Activated T-helper 2 cell treated with anti-CD3 and anti-CD28 coated beads, Interferon-gamma antibody, Interleukin-2, Interleukin-4, amounts not matched to agents 10 μg/mL and 5 μg/mL and 100 μg/mL, durations not matched to agents 14 hours and 24 hours and 36 hours (primary cell): Measurements from ENCODE around the gene PRKCB. TPM values are rescaled to one million over a fixed set of nuclear protein-coding genes. Genes with fewer than 3 reads are reported as not detected.
"Not testable (repeated sequence)": the region's sequence is repeated elsewhere in the genome, so short reads cannot be mapped to it uniquely, and the experiment has no call there.

Experiments
- DNase-seq: peaks from one replicate; pipeline ENCODE4 v3.0.0; 2021; ENCODE audit warnings: low spot score
- H3K27ac Mint-ChIP-seq: one replicate; pipeline ENCODE4 v1.8.0; 2021; ENCODE audit warnings: mixed read lengths
- H3K27me3 Mint-ChIP-seq: one replicate; pipeline ENCODE4 v1.8.0; 2021; ENCODE audit warnings: low read depth, mixed read lengths
- H3K36me3 Mint-ChIP-seq: one replicate; pipeline ENCODE4 v1.8.0; 2021; ENCODE audit warnings: low read depth, mixed read lengths
- H3K4me1 Mint-ChIP-seq: one replicate; pipeline ENCODE4 v1.8.0; 2021; ENCODE audit warnings: low read depth, mixed read lengths
- H3K4me3 Mint-ChIP-seq: one replicate; pipeline ENCODE4 v1.8.0; 2021; ENCODE audit warnings: low read depth, mild to moderate bottlenecking, moderate library complexity, mixed read lengths
- H3K9me3 Mint-ChIP-seq: one replicate; pipeline ENCODE4 v1.8.0; 2021; ENCODE audit warnings: mixed read lengths
- intact Hi-C: fragments of 100-400 bp; cut with micrococcal nuclease; formaldehyde crosslinking; loops from one replicate; pipeline ENCODE4 v1.15.1; 2023
- total RNA-seq: library from RNA; stranded (reverse); gene quantifications from 2 replicates; pipeline ENCODE4 v1.2.3, GENCODE V29; 2022

PRKCB gene
- total RNA-seq, 1 donor from 2014 or later: 69.5 TPM

DNA sequence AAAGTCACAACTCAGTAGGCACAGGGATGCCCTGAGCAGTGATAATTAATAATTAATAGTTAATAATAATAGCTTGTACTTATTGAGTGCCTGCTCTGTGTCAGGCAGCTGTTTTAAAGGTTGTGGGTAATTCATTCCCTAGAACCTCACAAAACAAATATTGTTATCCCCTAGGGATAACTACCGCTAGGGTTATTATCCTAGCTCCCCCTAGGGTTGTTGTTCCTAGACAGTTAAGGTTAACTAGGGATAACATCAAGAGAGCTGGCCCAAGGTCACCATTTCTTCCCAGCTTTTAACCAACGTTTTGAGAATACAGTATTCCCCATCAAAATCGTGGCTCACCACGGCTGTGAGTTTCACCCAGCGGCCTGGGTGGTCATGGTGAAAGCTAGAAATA lies 180.1 kb downstream of the PRKCB start:
- no peak overlapping the region for H3K27ac Mint-ChIP-seq
- H3K27me3 Mint-ChIP-seq: no peaks in the 10 kb centered on the region
- no peaks in the 10 kb centered on the region for H3K9me3 Mint-ChIP-seq
- intact Hi-C loops: no loop called here
- DNase-seq: no peak
- H3K4me1 Mint-ChIP-seq: peaks cover 19% of the 10 kb centered on the region
- no peak overlapping the region for H3K4me3 Mint-ChIP-seq
- peaks cover 3% of the 10 kb centered on the region for H3K36me3 Mint-ChIP-seq

DNA sequence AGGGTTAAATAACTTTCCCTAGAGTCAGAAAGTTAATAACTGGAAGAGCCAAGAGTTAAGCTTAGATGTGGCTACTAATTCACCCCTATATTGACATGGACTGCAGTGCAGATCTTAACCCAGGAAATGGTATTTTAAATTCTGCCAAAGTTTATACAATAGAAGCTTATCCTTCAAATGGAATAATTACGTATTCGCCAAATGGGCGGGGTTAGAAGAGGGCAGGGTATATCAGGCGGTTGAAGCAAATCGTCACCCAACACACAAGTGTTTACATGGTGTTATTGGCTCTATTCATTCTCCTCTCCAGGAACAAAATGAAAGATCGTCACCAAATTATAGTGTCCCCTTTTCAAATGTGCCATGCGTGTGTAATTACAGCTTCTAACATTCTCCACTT lies 182.7 kb downstream of the PRKCB start:
- intact Hi-C loops: no loop called here
- Mint-ChIP-seq H3K4me3 (no peak overlapping the region), H3K27me3 (no peaks in the 10 kb centered on the region), H3K36me3 (peaks cover 11% of the 10 kb centered on the region), H3K9me3 (peaks cover 3% of the 10 kb centered on the region), H3K27ac (no peak overlapping the region), H3K4me1 (peaks cover 26% of the 10 kb centered on the region)
- DNase-seq: no peak

- DNase-seq: no peak
- Mint-ChIP-seq H3K27ac (no peak overlapping the region), H3K36me3 (peaks cover 11% of the 10 kb centered on the region), H3K4me1 (peaks cover 12% of the 10 kb centered on the region), H3K9me3 (peaks cover 3% of the 10 kb centered on the region), H3K27me3 (no peaks in the 10 kb centered on the region), H3K4me3 (no peak overlapping the region)
- intact Hi-C loops: no loop called here
Measured at GRCh38 chr16:24022797-24023196, 187.0 kb downstream of the PRKCB start.

DNA sequence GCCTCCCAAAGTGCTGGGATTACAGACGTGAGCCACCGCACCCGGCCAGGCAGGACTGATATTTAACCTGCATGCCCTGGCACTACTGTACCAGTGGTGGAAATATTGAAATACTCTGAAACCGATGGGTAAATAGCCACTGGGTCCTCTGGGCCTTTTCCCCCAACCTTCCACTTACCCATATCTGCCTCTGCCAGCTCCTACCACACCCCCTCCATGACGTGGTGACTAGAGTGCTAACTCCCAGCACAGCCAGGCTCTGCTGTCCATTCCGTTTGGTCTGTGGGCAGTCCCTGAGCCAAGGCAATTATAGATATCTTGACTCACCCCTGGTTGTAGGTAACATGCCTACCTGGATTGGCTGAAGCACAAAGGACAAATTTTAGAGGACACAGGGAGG lies 187.8 kb downstream of the PRKCB start:
- no peak for DNase-seq
- Mint-ChIP-seq H3K4me3 (no peak overlapping the region), H3K4me1 (peaks cover 12% of the 10 kb centered on the region), H3K27ac (no peak overlapping the region), H3K27me3 (no peaks in the 10 kb centered on the region), H3K9me3 (peaks cover 3% of the 10 kb centered on the region), H3K36me3 (peaks cover 11% of the 10 kb centered on the region)
- intact Hi-C loops: no loop called here

GRCh38 chr16:24024971-24025370 lies 189.2 kb downstream of the PRKCB start:
- peaks cover 12% of the 10 kb centered on the region for H3K4me1 Mint-ChIP-seq
- H3K36me3 Mint-ChIP-seq: peaks cover 8% of the 10 kb centered on the region
- no peak overlapping the region for H3K4me3 Mint-ChIP-seq
- H3K9me3 Mint-ChIP-seq: peaks cover 3% of the 10 kb centered on the region
- intact Hi-C loops: no loop called here
- no peaks in the 10 kb centered on the region for H3K27me3 Mint-ChIP-seq
- H3K27ac Mint-ChIP-seq: no peak overlapping the region
- no peak for DNase-seq

- intact Hi-C loops: no loop called here
- no peaks in the 10 kb centered on the region for H3K27me3 Mint-ChIP-seq
- no peak overlapping the region for H3K27ac Mint-ChIP-seq
- H3K9me3 Mint-ChIP-seq: no peaks in the 10 kb centered on the region
- H3K4me3 Mint-ChIP-seq: no peak overlapping the region
- H3K36me3 Mint-ChIP-seq: peaks cover 6% of the 10 kb centered on the region
- DNase-seq: no peak
- peaks cover 4% of the 10 kb centered on the region for H3K4me1 Mint-ChIP-seq
Measured at GRCh38 chr16:24027466-24027865, 191.7 kb downstream of the PRKCB start.

DNA sequence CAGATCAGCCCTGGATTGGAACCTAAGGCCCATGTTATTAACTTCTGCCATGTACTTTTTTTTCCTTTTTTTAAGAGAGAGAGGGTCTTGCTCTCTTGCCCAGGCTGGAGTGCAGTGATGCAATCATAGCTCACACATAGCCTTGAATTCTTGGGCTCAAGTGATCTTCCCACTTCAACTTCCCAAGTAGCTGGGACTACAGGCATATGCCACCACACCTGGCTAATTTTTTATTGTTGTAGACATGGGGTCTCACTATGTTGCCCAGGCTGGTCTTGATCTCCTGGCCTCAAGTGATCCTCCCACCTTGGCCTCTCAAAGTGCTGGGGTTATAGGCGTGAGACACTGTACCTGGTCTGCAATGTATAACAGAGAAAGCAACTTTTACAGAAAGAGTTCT lies 194.1 kb downstream of the PRKCB start:
- intact Hi-C loops: loop anchor here (10.0 kb wide), 1 partner anchor 295 kb away; no protein-coding TSS in a partner anchor
- H3K27ac Mint-ChIP-seq, H3K4me3 Mint-ChIP-seq, H3K27me3 Mint-ChIP-seq, H3K9me3 Mint-ChIP-seq, DNase-seq: not testable (repeated sequence)
- Mint-ChIP-seq H3K36me3 (peaks cover 19% of the 10 kb centered on the region), H3K4me1 (peaks cover 10% of the 10 kb centered on the region)

DNA sequence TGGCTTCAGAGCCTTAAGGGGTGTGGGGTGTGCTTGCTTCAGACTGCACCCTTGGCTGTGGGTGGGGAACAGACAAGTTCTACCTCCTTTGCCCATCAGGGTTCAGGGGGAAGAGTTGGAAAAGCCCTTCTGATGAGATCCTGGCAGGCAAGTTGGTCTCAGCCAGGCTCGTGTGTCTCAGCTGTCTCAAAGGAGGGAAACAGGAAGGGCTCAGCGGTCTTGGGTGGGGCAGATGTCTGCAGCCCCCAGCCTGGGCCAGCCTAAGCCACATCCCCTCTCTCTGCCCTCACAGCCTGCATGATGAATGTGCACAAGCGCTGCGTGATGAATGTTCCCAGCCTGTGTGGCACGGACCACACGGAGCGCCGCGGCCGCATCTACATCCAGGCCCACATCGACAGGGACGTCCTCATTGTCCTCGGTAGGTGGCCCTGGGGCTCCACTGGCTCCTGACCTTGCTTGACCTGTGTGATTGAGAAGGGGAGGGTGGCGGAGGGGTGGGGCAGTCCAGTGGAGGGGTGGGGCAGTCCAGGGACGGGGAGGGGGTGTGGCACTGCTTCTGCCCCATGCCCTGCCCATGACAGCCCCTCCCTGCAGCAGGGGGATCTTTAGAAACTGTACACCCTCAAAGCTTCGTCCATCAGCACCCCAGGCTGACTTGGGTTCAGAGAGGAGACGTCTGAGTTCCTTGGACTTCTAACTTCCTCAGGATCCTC lies 199.5 kb downstream of the PRKCB start:
- Mint-ChIP-seq H3K9me3 (no peaks in the 10 kb centered on the region), H3K4me3 (no peak overlapping the region), H3K4me1 (peaks cover 25% of the 10 kb centered on the region), H3K27me3 (no peaks in the 10 kb centered on the region), H3K27ac (no peak overlapping the region), H3K36me3 (peaks cover 23% of the 10 kb centered on the region)
- no peak for DNase-seq
- intact Hi-C loops: loop anchor here (10.0 kb wide), 1 partner anchor 300 kb away; no protein-coding TSS in a partner anchor

GRCh38 chr16:24036038-24036543 lies 200.3 kb downstream of the PRKCB start:
- no peak overlapping the region for H3K4me3 Mint-ChIP-seq
- no peak for DNase-seq
- intact Hi-C loops: loop anchor here (1.0 to 10.0 kb wide), 2 partner anchors 235 to 301 kb away; no protein-coding TSS in a partner anchor
- H3K27me3 Mint-ChIP-seq: no peaks in the 10 kb centered on the region
- peaks cover 23% of the 10 kb centered on the region for H3K36me3 Mint-ChIP-seq
- H3K9me3 Mint-ChIP-seq: no peaks in the 10 kb centered on the region
- H3K27ac Mint-ChIP-seq: no peak overlapping the region
- peaks cover 25% of the 10 kb centered on the region for H3K4me1 Mint-ChIP-seq

GRCh38 chr16:24036614-24037013 lies 200.8 kb downstream of the PRKCB start:
- Mint-ChIP-seq H3K4me3 (no peak overlapping the region), H3K27ac (peak overlapping the region; percentile 7), H3K4me1 (peaks cover 25% of the 10 kb centered on the region), H3K36me3 (peaks cover 23% of the 10 kb centered on the region), H3K9me3 (no peaks in the 10 kb centered on the region), H3K27me3 (no peaks in the 10 kb centered on the region)
- no peak for DNase-seq
- intact Hi-C loops: loop anchor here (1.0 to 10.0 kb wide), 2 partner anchors 235 to 302 kb away; no protein-coding TSS in a partner anchor

DNA sequence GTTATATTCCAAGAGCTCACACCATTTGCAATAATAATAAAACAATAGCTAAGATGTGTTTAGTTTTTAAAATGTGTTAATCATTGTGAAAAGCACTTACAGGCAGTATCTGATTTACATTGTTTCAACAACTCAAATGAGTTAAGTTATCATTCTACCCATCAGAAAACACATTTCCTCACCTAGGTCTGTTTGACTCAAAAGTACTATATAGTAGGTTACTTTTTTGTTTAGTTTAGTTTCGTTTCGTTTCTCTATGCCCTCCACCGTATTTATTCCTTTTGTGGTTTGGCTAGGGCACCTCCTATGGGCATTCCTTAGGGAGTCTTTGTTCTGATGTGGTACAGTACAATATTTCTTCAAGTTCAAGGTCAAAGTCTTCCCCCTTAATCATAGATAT lies 201.6 kb downstream of the PRKCB start:
- peaks cover 27% of the 10 kb centered on the region for H3K4me1 Mint-ChIP-seq
- H3K9me3 Mint-ChIP-seq: no peaks in the 10 kb centered on the region
- DNase-seq: no peak
- H3K27me3 Mint-ChIP-seq: no peaks in the 10 kb centered on the region
- peaks cover 19% of the 10 kb centered on the region for H3K36me3 Mint-ChIP-seq
- H3K27ac Mint-ChIP-seq: no peak overlapping the region
- intact Hi-C loops: loop anchor here (10.0 kb wide), 1 partner anchor 303 kb away; no protein-coding TSS in a partner anchor
- H3K4me3 Mint-ChIP-seq: no peak overlapping the region

DNA sequence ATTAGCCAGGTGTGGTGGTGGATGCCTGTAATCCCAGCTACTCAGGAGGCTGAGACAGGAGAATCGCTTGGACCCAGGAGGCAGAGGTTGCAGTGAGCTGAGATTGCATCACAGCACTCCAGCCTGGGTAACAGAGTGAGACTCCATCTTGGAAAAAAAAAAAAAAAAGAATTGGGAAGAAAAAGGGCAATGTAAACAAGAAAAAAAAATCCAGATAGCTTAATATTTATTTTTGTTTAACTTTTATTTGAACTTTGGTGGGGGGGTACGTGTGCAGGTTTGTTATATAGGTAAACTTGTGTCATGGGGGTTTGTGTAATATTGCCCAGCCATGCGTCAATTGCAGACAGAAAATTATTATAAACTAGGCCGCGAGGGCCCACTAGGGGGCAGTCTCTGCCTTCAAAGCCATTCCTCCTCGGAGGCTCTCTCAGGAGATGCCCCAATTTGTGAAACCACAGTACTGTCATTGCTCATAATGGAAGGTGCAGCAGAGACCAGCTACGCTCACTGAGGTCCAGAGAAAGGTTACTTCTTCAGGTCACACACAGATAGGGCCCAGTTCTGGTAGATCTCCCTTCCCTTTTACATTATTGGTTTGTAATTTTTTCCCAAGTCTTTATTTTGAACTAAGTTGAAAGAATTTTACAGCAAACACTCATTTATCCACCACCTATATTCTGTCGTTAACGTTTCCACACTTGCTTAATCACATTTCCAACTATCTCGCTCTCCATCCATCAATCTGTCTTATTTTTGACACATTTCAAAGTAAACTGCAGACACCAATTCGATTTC lies 206.2 kb downstream of the PRKCB start:
- peaks cover 7% of the 10 kb centered on the region for H3K4me1 Mint-ChIP-seq
- intact Hi-C loops: loop anchor here (1.0 kb wide), 2 partner anchors 211 to 462 kb away; no protein-coding TSS in a partner anchor
- H3K9me3 Mint-ChIP-seq: no peaks in the 10 kb centered on the region
- H3K27ac Mint-ChIP-seq: no peak overlapping the region
- no peak overlapping the region for H3K4me3 Mint-ChIP-seq
- H3K36me3 Mint-ChIP-seq: peaks cover 11% of the 10 kb centered on the region
- no peaks in the 10 kb centered on the region for H3K27me3 Mint-ChIP-seq
- DNase-seq: peak; percentile 67

GRCh38 chr16:24044467-24044866 lies 208.7 kb downstream of the PRKCB start:
- no peaks in the 10 kb centered on the region for H3K27me3 Mint-ChIP-seq
- no peak for DNase-seq
- H3K4me1 Mint-ChIP-seq: peaks cover 4% of the 10 kb centered on the region
- no peaks in the 10 kb centered on the region for H3K9me3 Mint-ChIP-seq
- peaks cover 11% of the 10 kb centered on the region for H3K36me3 Mint-ChIP-seq
- H3K4me3 Mint-ChIP-seq: no peak overlapping the region
- H3K27ac Mint-ChIP-seq: no peak overlapping the region
- intact Hi-C loops: no loop called here
